Lower leg skin (tissue), 4 donors: ENCODE results near the gene PDE7B. TPM values are rescaled to one million over a fixed set of nuclear protein-coding genes. Genes with fewer than 3 reads are reported as not detected.

Source experiments
- DNase-seq, 2 donors: peaks; one replicate each; pipeline ENCODE4 v3.0.0-alpha.2; 2019; ENCODE audit warnings: low spot score in 2 of 2
- H3K4me3 ChIP-seq: fragments of 200-600 bp; sonication (generic); 2 replicates; pipeline ENCODE4 v1.5.1; 2017; ENCODE audit warnings: mild to moderate bottlenecking, low read depth; ENCODE audit not compliant: poor library complexity, severe bottlenecking
- POLR2A ChIP-seq, 2 donors: fragments of 450-650 bp; IDR thresholded peaks; one replicate each; pipeline ENCODE4 v1.6.1; 2016 to 2017; ENCODE audit warnings: antibody characterized with exemption in 2 of 2, mild to moderate bottlenecking in 1 of 2, moderate library complexity in 1 of 2
- WGBS, 2 donors: methylation state at CpG; one replicate each; pipeline ENCODE4 v1.1.5; 2018; 5-methylcytosine and 5-hydroxymethylcytosine counted together
- intact Hi-C: fragments of 100-400 bp; cut with DNase I; formaldehyde crosslinking; loops from one replicate; pipeline ENCODE4 v1.15.0; 2023; ENCODE audit warnings: low total_unique reads
- total RNA-seq, 4 donors: library from RNA; depleted of rRNA; stranded (reverse); fragments of >200 nt; gene quantifications; one replicate each; pipeline ENCODE4 v1.1.0, GENCODE V29; 2016
- TF ChIP-seq, protein P1 (sequence below), 3 donors: fragments of 450-650 bp; IDR thresholded peaks; one replicate each; pipeline ENCODE4 v1.5.1; 2016; ENCODE audit warnings: antibody characterized with exemption in 3 of 3, mild to moderate bottlenecking in 3 of 3, moderate library complexity in 2 of 3

The PDE7B gene
- total RNA-seq, 4 donors from 2014 or later, result 0.30 to 1.5 (median 0.89) TPM

DNA sequence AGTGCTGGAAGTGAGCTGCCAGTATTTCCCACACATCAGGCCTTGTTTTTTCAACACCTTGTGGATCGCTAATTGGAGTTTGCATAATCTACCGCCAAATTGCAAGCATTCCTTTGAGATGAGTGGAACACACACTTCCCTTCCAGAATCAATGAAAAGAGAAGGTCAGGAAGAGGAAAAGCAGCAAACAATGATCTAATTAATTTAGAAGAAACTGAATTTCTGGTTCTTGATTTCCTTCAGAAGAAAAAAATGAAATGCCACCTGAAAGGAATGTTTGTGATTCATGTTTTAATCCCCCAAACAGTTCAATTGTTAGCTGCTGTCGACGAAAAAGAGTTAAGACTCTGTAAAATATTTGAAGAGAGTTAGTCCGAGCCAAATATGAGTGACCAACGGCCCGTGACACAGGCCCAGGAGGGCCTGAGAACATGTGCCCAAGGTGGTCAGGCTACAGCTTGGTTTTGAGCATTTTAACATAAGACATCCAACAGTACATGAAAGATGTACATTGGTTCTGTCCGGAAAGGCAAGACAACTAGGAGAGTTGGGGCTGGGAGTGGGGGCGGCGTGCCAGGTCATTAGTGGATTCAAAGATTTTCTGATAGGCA lies 216.3 kb downstream of the PDE7B start:
- H3K4me3 ChIP-seq, result no peak overlapping the region
- TF ChIP-seq POLR2A (IDR thresholded peaks at IDR 0.05), result no peak
- TF ChIP-seq, protein P1, sequence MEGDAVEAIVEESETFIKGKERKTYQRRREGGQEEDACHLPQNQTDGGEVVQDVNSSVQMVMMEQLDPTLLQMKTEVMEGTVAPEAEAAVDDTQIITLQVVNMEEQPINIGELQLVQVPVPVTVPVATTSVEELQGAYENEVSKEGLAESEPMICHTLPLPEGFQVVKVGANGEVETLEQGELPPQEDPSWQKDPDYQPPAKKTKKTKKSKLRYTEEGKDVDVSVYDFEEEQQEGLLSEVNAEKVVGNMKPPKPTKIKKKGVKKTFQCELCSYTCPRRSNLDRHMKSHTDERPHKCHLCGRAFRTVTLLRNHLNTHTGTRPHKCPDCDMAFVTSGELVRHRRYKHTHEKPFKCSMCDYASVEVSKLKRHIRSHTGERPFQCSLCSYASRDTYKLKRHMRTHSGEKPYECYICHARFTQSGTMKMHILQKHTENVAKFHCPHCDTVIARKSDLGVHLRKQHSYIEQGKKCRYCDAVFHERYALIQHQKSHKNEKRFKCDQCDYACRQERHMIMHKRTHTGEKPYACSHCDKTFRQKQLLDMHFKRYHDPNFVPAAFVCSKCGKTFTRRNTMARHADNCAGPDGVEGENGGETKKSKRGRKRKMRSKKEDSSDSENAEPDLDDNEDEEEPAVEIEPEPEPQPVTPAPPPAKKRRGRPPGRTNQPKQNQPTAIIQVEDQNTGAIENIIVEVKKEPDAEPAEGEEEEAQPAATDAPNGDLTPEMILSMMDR (IDR thresholded peaks at IDR 0.05), result no peak
- intact Hi-C loops, result no loop called here
- WGBS, 2 donors, result 73 to 77% methylated on average over 10 of the region's 10 CpGs
- DNase-seq, result no peak

DNA sequence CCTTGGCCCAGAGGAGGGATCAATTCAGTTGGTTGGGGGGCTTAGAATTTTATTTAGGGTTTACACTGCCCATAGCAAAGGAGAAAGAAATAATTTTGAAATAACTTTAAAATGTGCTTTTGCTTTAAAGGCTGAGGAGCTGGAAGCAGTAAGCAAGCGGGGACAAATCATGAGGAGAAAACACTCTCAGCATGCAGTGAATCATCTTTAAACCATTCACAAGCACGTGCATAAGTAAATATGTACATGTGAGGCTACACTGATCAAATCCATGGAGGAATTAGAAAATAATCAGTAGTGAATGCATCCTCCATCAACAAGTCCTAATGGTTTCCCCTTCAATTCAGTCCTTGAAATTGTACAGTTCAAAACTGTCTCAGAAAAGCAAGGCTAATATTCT lies 217.6 kb downstream of the PDE7B start:
- H3K4me3 ChIP-seq, result no peak overlapping the region
- intact Hi-C loops, result no loop called here
- 28 to 29% methylated on average over 2 of the region's 2 CpGs for WGBS, 2 donors
- DNase-seq, result no peak
- no peak for TF ChIP-seq POLR2A (IDR thresholded peaks at IDR 0.05)
- TF ChIP-seq, protein P1 (IDR thresholded peaks at IDR 0.05), result no peak

DNA sequence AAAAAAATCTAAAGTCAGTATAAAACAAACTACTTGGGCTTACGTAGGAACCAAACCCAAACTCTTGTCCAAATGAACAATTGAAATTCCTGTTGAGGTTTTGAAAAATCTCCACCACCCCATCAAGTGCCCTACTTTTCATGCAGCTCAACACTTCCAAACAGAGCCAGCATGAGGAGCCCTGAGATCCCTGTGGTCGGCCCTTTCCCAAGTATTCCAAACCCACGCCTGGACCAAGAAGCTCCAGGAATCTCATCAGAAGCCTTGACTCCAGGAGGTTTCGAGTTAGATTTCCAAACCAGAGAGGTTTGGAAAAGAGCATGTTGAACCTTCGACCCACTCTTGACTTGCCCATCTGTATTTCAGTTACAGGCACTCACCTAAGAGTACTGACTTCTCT lies 219.3 kb downstream of the PDE7B start:
- TF ChIP-seq POLR2A (IDR thresholded peaks at IDR 0.05), result no peak
- TF ChIP-seq, protein P1 (IDR thresholded peaks at IDR 0.05), result no peak
- WGBS, 2 donors, result 93 to 94% methylated on average over 5 of the region's 5 CpGs
- intact Hi-C loops, result no loop called here
- no peak for DNase-seq
- no peak overlapping the region for H3K4me3 ChIP-seq

DNA sequence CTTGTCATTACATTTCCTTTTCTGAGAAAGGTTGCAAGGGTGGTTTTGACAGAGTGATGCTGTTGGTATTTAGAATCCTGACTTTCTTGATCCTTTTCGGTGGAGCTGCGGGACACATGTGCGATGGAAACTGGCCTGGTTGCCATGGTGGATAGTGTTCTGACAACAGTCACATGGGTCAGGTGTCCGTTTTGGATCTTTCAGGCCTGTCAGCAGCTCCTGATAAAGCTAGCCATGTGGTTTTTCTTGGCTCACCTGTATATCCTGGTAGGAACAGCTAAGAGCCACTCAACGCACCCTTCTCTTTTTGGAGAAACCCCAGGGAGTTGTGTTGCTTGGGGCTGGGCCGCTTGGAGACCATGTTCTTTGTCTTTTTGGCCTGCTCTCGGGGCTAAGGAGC lies 221.2 kb downstream of the PDE7B start:
- no peak for DNase-seq
- WGBS, 2 donors, result 95 to 96% methylated on average over 7 of the region's 7 CpGs
- H3K4me3 ChIP-seq, result no peak overlapping the region
- no peak for TF ChIP-seq POLR2A (IDR thresholded peaks at IDR 0.05)
- TF ChIP-seq, protein P1 (IDR thresholded peaks at IDR 0.05), result no peak
- intact Hi-C loops, result no loop called here

DNA sequence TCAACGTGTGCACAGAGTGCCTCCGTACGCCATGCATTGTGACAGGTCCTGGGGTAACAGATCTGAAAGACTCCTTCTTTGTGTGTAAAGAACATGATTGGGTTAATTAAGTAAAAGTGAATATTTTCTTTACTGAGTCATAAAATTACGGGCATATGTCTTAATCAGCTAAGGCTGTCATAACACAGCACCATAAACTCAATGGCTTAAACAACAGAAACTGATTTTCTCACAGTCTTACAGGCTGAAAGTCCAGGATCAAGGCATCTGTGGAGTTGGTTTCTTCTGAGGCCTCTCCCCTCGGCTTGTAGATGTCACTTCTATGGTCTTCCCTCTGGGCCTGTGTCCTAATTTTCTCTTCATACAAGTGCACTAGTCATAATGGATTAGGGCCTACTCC lies 221.7 kb downstream of the PDE7B start:
- 78 to 83% methylated on average over 5 of the region's 5 CpGs for WGBS, 2 donors
- no peak for DNase-seq
- intact Hi-C loops, result no loop called here
- TF ChIP-seq POLR2A (IDR thresholded peaks at IDR 0.05), result no peak
- TF ChIP-seq, protein P1 (IDR thresholded peaks at IDR 0.05), result no peak
- H3K4me3 ChIP-seq, result no peak overlapping the region

DNA sequence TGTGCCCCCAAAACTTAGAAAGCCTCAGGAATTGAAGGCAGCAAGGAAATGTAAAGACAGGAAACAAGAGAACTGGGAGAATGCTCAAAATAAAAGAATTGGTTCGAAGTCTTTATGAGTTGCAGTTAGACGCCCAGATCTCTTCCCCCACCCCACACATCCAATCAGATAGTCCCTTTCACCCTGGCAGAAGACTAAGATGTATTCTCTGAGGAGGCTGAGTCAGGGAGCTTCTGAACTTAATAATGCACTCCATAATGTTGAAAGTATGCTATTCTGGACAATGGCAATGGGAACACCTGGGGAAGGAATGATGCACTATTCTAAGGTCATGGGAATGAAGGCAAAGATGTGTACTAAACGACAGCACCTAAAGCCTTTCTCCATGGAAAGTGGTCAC lies 225.0 kb downstream of the PDE7B start:
- intact Hi-C loops, result no loop called here
- no peak for DNase-seq
- 88 to 91% methylated on average over 3 of the region's 3 CpGs for WGBS, 2 donors
- no peak for TF ChIP-seq POLR2A (IDR thresholded peaks at IDR 0.05)
- TF ChIP-seq, protein P1 (IDR thresholded peaks at IDR 0.05), result no peak
- H3K4me3 ChIP-seq, result no peak overlapping the region
